Effector memory CD8-positive, alpha-beta T cell (primary cell): ENCODE measurements around the gene TIAM2.
A peak's percentile ranks its signal among the peaks of the same experiment; 100 is the strongest.

Experiments used
- ATAC-seq: fragments of 150-1000 bp; cut with Tn5 transposase; replicated peaks from 2 replicates; pipeline ENCODE4 v1.10.0; 2021; ENCODE audit warnings: mild to moderate bottlenecking, moderate library complexity
- DNase-seq, 3 experiments: peaks; one replicate each; pipeline ENCODE4 v3.0.0; 2021
- H3K27ac Mint-ChIP-seq, 2 donors: one replicate each; pipeline ENCODE4 v1.8.0; 2022; ENCODE audit warnings: mild to moderate bottlenecking in 2 of 2, mixed read lengths in 2 of 2, moderate library complexity in 2 of 2
- H3K27me3 Mint-ChIP-seq, 2 donors: one replicate each; pipeline ENCODE4 v1.8.0; 2022; ENCODE audit warnings: mixed read lengths in 2 of 2
- H3K36me3 Mint-ChIP-seq: one replicate; pipeline ENCODE4 v1.8.0; 2022; ENCODE audit warnings: mild to moderate bottlenecking, moderate library complexity, mixed read lengths; ENCODE audit not compliant: insufficient read depth
- H3K4me1 Mint-ChIP-seq, 2 donors: one replicate each; pipeline ENCODE4 v1.8.0; 2022; ENCODE audit warnings: low read depth in 2 of 2, mixed read lengths in 2 of 2
- H3K4me3 Mint-ChIP-seq, 2 donors: one replicate each; pipeline ENCODE4 v1.8.0; 2022; ENCODE audit warnings: mild to moderate bottlenecking in 2 of 2, mixed read lengths in 2 of 2, moderate library complexity in 2 of 2
- H3K9me3 Mint-ChIP-seq, 2 donors: one replicate each; pipeline ENCODE4 v1.8.0; 2022; ENCODE audit warnings: mixed read lengths in 2 of 2

The TIAM2 gene

DNA sequence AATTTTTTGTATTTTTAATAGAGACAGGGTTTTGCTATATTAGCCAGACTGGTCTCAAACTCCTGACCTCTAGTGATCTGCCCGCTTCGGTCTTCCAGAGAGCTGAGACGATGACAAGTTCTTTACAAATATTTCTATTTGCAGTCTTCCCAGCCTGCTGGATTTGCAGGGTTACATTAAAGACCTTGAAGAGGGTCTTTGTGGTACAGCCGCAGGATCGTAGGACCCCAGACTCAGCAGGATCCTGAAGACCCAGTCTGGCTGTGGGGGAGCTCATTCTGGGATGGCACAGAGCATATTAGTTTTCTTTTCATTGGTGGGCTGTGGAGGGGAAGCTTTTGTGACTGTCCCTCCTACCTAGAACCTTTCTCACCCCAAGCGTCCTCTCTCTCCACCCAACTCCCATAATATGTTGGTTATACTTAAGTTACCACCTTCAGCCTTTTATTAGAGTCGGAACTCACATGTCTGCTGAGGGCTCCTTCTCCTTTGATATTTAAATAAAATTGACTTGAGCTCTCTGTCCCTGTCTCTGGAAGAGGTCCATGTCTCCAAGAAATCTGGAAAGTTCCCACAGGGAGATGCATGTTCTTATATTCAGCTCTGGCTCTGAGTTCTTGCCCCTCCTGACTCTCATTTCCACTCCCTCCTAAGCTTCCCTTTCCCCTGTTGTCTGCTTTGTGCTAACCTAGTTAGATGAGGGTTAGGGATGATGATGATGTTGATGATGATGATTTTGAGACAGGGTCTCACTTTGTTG, 72.0 kb downstream of the TIAM2 start:
- Mint-ChIP-seq H3K4me1 (no peaks in the 10 kb centered on the region), H3K4me3 (no peak overlapping the region), H3K9me3 (no peaks in the 10 kb centered on the region), H3K36me3 (no peaks in the 10 kb centered on the region), H3K27me3 (peaks cover 4 to 22% of the 10 kb centered on the region in 2 donors), H3K27ac (no peak overlapping the region)
- no peak for DNase-seq
- ATAC-seq: no peak

DNA sequence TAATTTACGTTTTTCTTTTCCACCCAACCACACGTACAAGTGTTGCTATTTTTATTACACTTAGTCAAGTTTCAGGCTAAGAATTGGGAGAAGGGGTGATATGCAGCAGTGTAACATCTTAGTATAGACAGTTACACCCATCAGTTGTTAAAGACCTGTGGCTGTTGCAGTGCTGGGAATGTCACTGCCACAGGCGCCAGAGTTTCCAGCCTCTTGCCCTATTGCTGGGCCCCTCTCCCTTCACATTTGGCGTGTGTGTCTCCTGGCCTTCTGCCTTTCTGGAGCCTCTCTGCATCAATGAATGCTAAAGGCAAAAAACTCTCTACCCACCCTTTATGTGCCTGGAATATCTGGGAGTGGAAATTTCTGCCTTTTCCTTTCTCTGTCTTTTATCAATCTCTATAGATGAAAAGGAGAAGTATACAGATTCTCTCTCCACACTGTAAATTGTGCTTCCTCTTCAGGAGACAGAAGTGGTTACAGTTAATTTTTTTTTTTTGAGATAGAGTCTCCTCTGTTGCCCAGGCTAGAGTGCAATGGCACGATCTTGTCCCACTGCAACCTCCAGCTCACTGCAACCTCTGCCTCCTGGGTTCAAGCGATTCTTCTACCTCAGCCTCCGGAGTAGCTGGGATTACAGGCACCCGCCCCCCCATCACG, 73.0 kb downstream of the TIAM2 start:
- peaks cover 8 to 29% of the 10 kb centered on the region in 2 donors for H3K27me3 Mint-ChIP-seq
- H3K27ac Mint-ChIP-seq: no peak overlapping the region
- H3K4me3 Mint-ChIP-seq: no peak overlapping the region
- no peaks in the 10 kb centered on the region for H3K4me1 Mint-ChIP-seq
- no peaks in the 10 kb centered on the region for H3K36me3 Mint-ChIP-seq
- ATAC-seq (no peak), DNase-seq (no peak)
- no peaks in the 10 kb centered on the region for H3K9me3 Mint-ChIP-seq

DNA sequence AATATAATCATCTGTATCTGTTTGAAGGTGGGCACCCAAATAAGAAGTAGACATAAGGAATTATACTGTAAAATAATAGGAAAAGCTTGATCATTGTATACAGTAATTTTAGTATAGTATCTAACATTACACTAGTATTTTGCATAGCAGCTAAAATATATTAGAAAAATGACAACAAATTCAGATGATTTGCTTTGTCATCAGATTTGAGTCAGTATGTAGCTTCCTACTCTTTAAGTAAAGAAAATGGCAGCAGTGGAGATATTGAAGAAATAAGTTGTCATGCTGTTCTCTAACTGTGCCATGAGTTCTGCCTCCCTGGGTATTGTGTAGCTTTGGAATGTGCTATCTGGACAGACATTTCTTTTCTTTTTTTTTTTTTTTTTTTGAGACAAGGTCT, 74.4 kb downstream of the TIAM2 start:
- ATAC-seq: no peak
- Mint-ChIP-seq H3K27me3 (peaks cover 8 to 29% of the 10 kb centered on the region in 2 donors), H3K9me3 (no peaks in the 10 kb centered on the region), H3K27ac (no peak overlapping the region), H3K4me1 (no peaks in the 10 kb centered on the region), H3K4me3 (no peak overlapping the region), H3K36me3 (no peaks in the 10 kb centered on the region)
- no peak for DNase-seq

- Mint-ChIP-seq H3K4me3 (no peak overlapping the region), H3K27ac (no peak overlapping the region), H3K36me3 (no peaks in the 10 kb centered on the region), H3K4me1 (no peaks in the 10 kb centered on the region), H3K9me3 (no peaks in the 10 kb centered on the region), H3K27me3 (peaks cover 8 to 13% of the 10 kb centered on the region in 2 donors)
- no peak for DNase-seq
- no peak for ATAC-seq
Measured at GRCh38 chr6:155075930-155076695, 81.0 kb downstream of the TIAM2 start.

DNA sequence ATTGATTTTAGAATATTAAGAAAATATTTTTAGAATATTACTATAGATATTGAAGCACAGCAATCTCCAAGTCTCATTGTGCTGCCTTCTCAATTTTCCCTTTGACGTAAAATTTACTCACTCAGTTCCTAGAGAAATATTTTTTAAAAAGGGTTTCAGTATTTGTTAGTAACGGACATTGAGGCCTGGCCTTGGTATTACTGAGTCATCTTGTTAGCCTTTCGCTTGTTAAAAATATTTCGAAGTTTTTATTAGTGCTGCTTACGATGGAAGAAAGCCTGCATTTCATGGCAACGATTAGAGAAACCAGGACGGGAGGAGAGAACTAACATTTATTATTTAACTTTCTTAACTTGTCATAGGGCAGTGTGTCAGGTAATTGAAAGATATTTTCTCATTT, 82.2 kb downstream of the TIAM2 start:
- Mint-ChIP-seq H3K36me3 (no peaks in the 10 kb centered on the region), H3K4me1 (no peaks in the 10 kb centered on the region), H3K9me3 (no peaks in the 10 kb centered on the region), H3K27me3 (peaks cover 2 to 5% of the 10 kb centered on the region in 2 donors), H3K27ac (no peak overlapping the region), H3K4me3 (no peak overlapping the region)
- DNase-seq (no peak), ATAC-seq (no peak)

GRCh38 chr6:155077784-155078183, 82.7 kb downstream of the TIAM2 start:
- no peaks in the 10 kb centered on the region for H3K36me3 Mint-ChIP-seq
- H3K27me3 Mint-ChIP-seq: peaks cover 0 to under 1% of the 10 kb centered on the region in 2 donors
- H3K27ac Mint-ChIP-seq: peak overlapping the region in 1 of 2 donors; percentile 26
- DNase-seq (no peak), ATAC-seq (no peak)
- no peaks in the 10 kb centered on the region for H3K9me3 Mint-ChIP-seq
- no peaks in the 10 kb centered on the region for H3K4me1 Mint-ChIP-seq
- no peak overlapping the region for H3K4me3 Mint-ChIP-seq

DNA sequence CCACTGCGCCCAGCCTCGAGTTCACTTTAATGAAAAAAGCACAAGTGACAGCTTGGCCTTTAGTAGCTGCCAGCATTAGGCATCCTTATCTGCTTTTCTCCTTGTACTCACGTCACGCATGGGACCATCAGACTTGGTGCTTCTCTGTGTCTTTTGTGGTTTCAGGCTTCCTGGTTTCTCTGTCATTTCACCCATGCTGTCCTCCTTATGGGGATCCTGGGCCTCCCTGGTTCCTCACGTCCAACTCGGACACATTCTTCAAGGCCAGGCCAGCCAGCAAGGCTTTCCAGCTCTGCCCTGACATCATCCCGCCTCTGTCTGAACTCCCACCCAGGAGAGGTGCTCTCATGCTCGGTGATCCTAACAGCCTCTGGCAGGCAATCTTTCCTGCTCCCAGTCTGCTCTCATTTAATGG, 83.2 kb downstream of the TIAM2 start:
- no peaks in the 10 kb centered on the region for H3K36me3 Mint-ChIP-seq
- no peak for DNase-seq

DNA sequence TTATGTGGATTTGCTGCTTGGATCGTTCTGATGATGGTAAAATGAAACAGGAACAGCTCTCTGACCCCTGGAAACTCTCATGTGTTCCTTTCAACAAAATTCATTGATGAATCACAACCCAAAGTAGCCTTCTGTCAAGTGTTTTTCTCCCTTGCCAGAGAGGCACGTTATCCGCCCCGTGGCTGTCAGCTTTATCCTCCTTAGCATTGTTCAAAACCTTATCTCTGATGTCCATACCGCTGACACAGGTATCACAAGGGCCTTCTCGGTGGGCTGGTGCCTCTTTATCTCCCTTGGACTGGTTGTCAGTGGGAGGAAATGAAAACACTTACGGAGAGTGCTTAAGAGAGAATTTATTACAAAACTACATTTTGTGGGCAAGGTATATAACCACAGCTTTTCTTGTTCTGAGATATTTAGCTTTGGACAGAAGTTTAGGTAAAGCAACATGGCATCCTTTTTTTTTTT, 84.9 kb downstream of the TIAM2 start:
- DNase-seq: no peak
- Mint-ChIP-seq H3K4me3 (no peak overlapping the region), H3K9me3 (no peaks in the 10 kb centered on the region), H3K4me1 (no peaks in the 10 kb centered on the region), H3K27me3 (no peaks in the 10 kb centered on the region), H3K27ac (peak overlapping the region in 1 of 2 donors; percentile 54), H3K36me3 (no peaks in the 10 kb centered on the region)
- no peak for ATAC-seq

More for the DNA sequence above, 83.2 kb downstream of the TIAM2 start:
- H3K27ac Mint-ChIP-seq: peak overlapping the region in 1 of 2 donors; percentile 26
- ATAC-seq: no peak
- H3K9me3 Mint-ChIP-seq: no peaks in the 10 kb centered on the region
- no peaks in the 10 kb centered on the region for H3K4me1 Mint-ChIP-seq
- H3K4me3 Mint-ChIP-seq: no peak overlapping the region
- no peaks in the 10 kb centered on the region for H3K27me3 Mint-ChIP-seq

GRCh38 chr6:155080881-155081845, 86.0 kb downstream of the TIAM2 start:
- ATAC-seq (no peak), DNase-seq (no peak)
- Mint-ChIP-seq H3K27me3 (no peaks in the 10 kb centered on the region), H3K27ac (no peak overlapping the region), H3K9me3 (no peaks in the 10 kb centered on the region), H3K4me1 (no peaks in the 10 kb centered on the region), H3K4me3 (no peak overlapping the region), H3K36me3 (no peaks in the 10 kb centered on the region)

- Mint-ChIP-seq H3K4me3 (no peak overlapping the region), H3K27me3 (no peaks in the 10 kb centered on the region), H3K9me3 (no peaks in the 10 kb centered on the region), H3K27ac (no peak overlapping the region), H3K4me1 (no peaks in the 10 kb centered on the region), H3K36me3 (no peaks in the 10 kb centered on the region)
- DNase-seq: no peak
- ATAC-seq: no peak
Measured at GRCh38 chr6:155084431-155085123, 89.5 kb downstream of the TIAM2 start.

DNA sequence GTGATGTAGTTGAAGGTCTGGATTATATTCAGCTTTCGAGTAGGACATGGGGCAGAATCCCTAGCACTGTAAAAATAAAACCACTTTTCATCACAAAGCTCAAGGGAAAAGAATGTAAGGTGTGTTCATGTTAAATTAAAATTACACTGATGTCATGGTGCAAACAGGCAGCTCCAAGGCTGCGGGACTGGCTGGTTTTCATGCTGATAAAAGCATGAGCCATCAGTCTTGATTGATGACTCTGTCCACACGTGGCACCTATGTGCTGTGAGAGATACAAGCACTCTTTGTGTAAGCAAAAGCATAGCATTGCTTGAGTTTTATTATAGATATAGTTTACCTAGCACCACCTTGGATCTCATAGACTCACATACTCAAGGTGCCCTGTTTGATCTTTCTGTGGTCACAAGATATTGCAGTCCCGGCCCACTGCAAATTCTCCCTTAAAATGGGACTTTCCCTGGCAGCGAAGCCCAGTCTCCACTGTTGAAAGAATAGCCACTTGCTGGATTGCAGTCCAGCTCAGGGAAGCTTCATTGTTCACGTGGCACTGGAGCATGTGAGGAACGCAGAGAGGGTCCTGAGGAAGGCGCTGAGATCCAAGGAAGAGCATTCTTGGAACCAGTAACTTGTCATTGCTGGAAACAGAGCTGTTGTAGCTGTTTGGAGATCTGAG, 90.6 kb downstream of the TIAM2 start:
- Mint-ChIP-seq H3K4me3 (no peak overlapping the region), H3K27me3 (no peaks in the 10 kb centered on the region), H3K9me3 (no peaks in the 10 kb centered on the region), H3K4me1 (no peaks in the 10 kb centered on the region), H3K27ac (no peak overlapping the region), H3K36me3 (no peaks in the 10 kb centered on the region)
- ATAC-seq (no peak), DNase-seq (no peak)

- Mint-ChIP-seq H3K36me3 (no peaks in the 10 kb centered on the region), H3K9me3 (no peaks in the 10 kb centered on the region), H3K4me1 (peaks cover 0 to 8% of the 10 kb centered on the region in 2 donors), H3K27me3 (no peaks in the 10 kb centered on the region), H3K4me3 (no peak overlapping the region), H3K27ac (no peak overlapping the region)
- DNase-seq (no peak), ATAC-seq (no peak)
Measured at GRCh38 chr6:155088856-155089255, 93.7 kb downstream of the TIAM2 start.
